HEK293 (cell line): ENCODE results near the gene HLA-DMA.

Experiments used
- CTCF ChIA-PET: fragments of 350-600 bp; formaldehyde crosslinking; extraction: SDS; loops from one replicate; lab custom pipeline; 2021; ENCODE audit warnings: antibody characterized with exemption; lab: Yijun Ruan, JAX
- POLR2A ChIA-PET: fragments of 300-600 bp; formaldehyde crosslinking; extraction: SDS; loops from one replicate; lab custom pipeline; 2020; ENCODE audit warnings: antibody characterized with exemption, inconsistent platforms; lab: Yijun Ruan, JAX
- H3K27ac ChIP-seq: fragments of 200-500 bp; sonication (Bioruptor generic); 2 replicates; pipeline ENCODE4 v1.5.1; 2014; ENCODE audit warnings: low read depth, low read length, control low read depth, inconsistent platforms; ENCODE audit errors: extremely low read depth
- H3K36me3 ChIP-seq, 2 experiments: fragments of 200-500 bp in 1 of 2; sonication (Bioruptor generic) in 1 of 2; 1 replicate in 1 of 2; 2 replicates in 1 of 2; pipeline ENCODE4 v1.5.1; 2014 to 2017; ENCODE audit warnings: inconsistent platforms in 2 of 2, low read length in 2 of 2; ENCODE audit not compliant: control insufficient read depth in 2 of 2, insufficient read depth in 1 of 2
- H3K4me1 ChIP-seq: fragments of 200-500 bp; sonication (Bioruptor generic); 2 replicates; pipeline ENCODE4 v1.5.1; 2014; ENCODE audit warnings: mild to moderate bottlenecking, low read length, inconsistent platforms; ENCODE audit not compliant: control insufficient read depth, insufficient read depth
- H3K4me3 ChIP-seq: 2 replicates; pipeline ENCODE4 v1.5.1; 2011; ENCODE audit warnings: low read depth, mild to moderate bottlenecking, control low read depth, low read length, moderate library complexity
- H3K9me3 ChIP-seq: fragments of 200-500 bp; sonication (Bioruptor generic); 2 replicates; pipeline ENCODE4 v1.5.1; 2014; ENCODE audit warnings: low read depth, low read length, inconsistent platforms; ENCODE audit not compliant: control insufficient read depth, insufficient read depth
- FEZF1 ChIP-seq: fragments of 450-650 bp; formaldehyde crosslinking; IDR thresholded peaks from 2 replicates; pipeline ENCODE4 v1.5.1; 2016; ENCODE audit warnings: missing biosample characterization, missing genetic modification characterization
- GLI2 ChIP-seq: fragments of 450-650 bp; formaldehyde crosslinking; IDR thresholded peaks from 2 replicates; pipeline ENCODE4; 2017; ENCODE audit warnings: missing biosample characterization, missing genetic modification characterization, low read depth, borderline replicate concordance
- HOXC10 ChIP-seq: sonication (generic); formaldehyde crosslinking; IDR thresholded peaks from 2 replicates; pipeline ENCODE4 v1.8.1; 2023; ENCODE audit warnings: mild to moderate bottlenecking, missing genetic modification reagents
- IKZF3 ChIP-seq: fragments of 450-650 bp; IDR thresholded peaks from 2 replicates; pipeline ENCODE4 v1.5.0; 2018; ENCODE audit warnings: missing biosample characterization, mild to moderate bottlenecking, missing genetic modification characterization, moderate library complexity
- MYNN ChIP-seq: fragments of 450-650 bp; formaldehyde crosslinking; IDR thresholded peaks from 2 replicates; pipeline ENCODE4 v1.5.1; 2016; ENCODE audit warnings: missing biosample characterization, missing genetic modification characterization, borderline replicate concordance
- OVOL3 ChIP-seq: fragments of 450-650 bp; formaldehyde crosslinking; IDR thresholded peaks from 2 replicates; pipeline ENCODE4 v1.5.1; 2016; ENCODE audit warnings: missing biosample characterization, missing genetic modification characterization
- PRDM10 ChIP-seq: fragments of 450-650 bp; formaldehyde crosslinking; IDR thresholded peaks from 2 replicates; pipeline ENCODE4 v1.5.1; 2016; ENCODE audit warnings: missing biosample characterization, missing genetic modification characterization
- SCRT1 ChIP-seq: fragments of 450-650 bp; formaldehyde crosslinking; IDR thresholded peaks from 2 replicates; pipeline ENCODE4 v1.5.1; 2016; ENCODE audit warnings: missing biosample characterization, missing genetic modification characterization, borderline replicate concordance
- ZFP37 ChIP-seq: fragments of 450-650 bp; formaldehyde crosslinking; IDR thresholded peaks from 2 replicates; pipeline ENCODE4 v1.5.1; 2016; ENCODE audit warnings: missing biosample characterization, missing genetic modification characterization
- ZNF18 ChIP-seq: fragments of 450-650 bp; formaldehyde crosslinking; IDR thresholded peaks from 2 replicates; pipeline ENCODE4 v1.5.1; 2016; ENCODE audit warnings: missing biosample characterization, missing genetic modification characterization
- ZNF488 ChIP-seq: fragments of 450-650 bp; formaldehyde crosslinking; IDR thresholded peaks from 2 replicates; pipeline ENCODE4 v1.5.1; 2016; ENCODE audit warnings: missing biosample characterization, missing genetic modification characterization
- ZNF549 ChIP-seq: fragments of 450-650 bp; IDR thresholded peaks from 2 replicates; pipeline ENCODE4 v1.5.1; 2018; ENCODE audit warnings: missing biosample characterization, missing genetic modification characterization, mild to moderate bottlenecking, inconsistent platforms, moderate library complexity
- ZNF580 ChIP-seq: fragments of 450-650 bp; formaldehyde crosslinking; IDR thresholded peaks from 2 replicates; pipeline ENCODE4 v1.5.1; 2016; ENCODE audit warnings: missing biosample characterization, missing genetic modification characterization
- ZNF701 ChIP-seq: fragments of 450-650 bp; formaldehyde crosslinking; IDR thresholded peaks from 2 replicates; pipeline ENCODE4 v1.5.1; 2016; ENCODE audit warnings: missing biosample characterization, missing genetic modification characterization
- ZNF707 ChIP-seq: fragments of 450-650 bp; formaldehyde crosslinking; IDR thresholded peaks from 2 replicates; pipeline ENCODE4 v1.5.1; 2016; ENCODE audit warnings: missing biosample characterization, missing genetic modification characterization
- ZSCAN16 ChIP-seq: fragments of 450-650 bp; formaldehyde crosslinking; IDR thresholded peaks from 2 replicates; pipeline ENCODE4 v1.5.1; 2016; ENCODE audit warnings: missing biosample characterization, missing genetic modification characterization
- TF ChIP-seq, protein P1 (sequence below): fragments of 450-650 bp; formaldehyde crosslinking; IDR thresholded peaks from 2 replicates; pipeline ENCODE4 v1.5.1; 2016; ENCODE audit warnings: missing biosample characterization, missing genetic modification characterization
- TF ChIP-seq, protein P2 (sequence below): fragments of 450-650 bp; formaldehyde crosslinking; IDR thresholded peaks from 2 replicates; pipeline ENCODE4 v1.5.0; 2017; ENCODE audit warnings: missing biosample characterization, missing genetic modification characterization, borderline replicate concordance
- TF ChIP-seq, protein P3 (sequence below): fragments of 450-650 bp; formaldehyde crosslinking; IDR thresholded peaks from 2 replicates; pipeline ENCODE4 v1.5.1; 2017; ENCODE audit warnings: missing biosample characterization, missing genetic modification characterization

The HLA-DMA gene

GRCh38 chr6:32983493-32983848, 30.6 kb upstream of the HLA-DMA start:
- H3K36me3 ChIP-seq: peaks cover 29 to 32% of the 10 kb centered on the region in 2 experiments
- TF ChIP-seq GLI2 (no peak), IKZF3 (tag by site-specific recombination) (0 out of 2 replicates have a peak, but pooled peaks have one; percentile 49)
- TF ChIP-seq, protein P1, sequence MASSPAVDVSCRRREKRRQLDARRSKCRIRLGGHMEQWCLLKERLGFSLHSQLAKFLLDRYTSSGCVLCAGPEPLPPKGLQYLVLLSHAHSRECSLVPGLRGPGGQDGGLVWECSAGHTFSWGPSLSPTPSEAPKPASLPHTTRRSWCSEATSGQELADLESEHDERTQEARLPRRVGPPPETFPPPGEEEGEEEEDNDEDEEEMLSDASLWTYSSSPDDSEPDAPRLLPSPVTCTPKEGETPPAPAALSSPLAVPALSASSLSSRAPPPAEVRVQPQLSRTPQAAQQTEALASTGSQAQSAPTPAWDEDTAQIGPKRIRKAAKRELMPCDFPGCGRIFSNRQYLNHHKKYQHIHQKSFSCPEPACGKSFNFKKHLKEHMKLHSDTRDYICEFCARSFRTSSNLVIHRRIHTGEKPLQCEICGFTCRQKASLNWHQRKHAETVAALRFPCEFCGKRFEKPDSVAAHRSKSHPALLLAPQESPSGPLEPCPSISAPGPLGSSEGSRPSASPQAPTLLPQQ: 0 out of 2 replicates have a peak, but pooled peaks have one; percentile 20
- no peak overlapping the region for H3K4me3 ChIP-seq
- H3K27ac ChIP-seq: 0 out of 2 replicates have a peak overlapping the region, but pooled peaks have one; percentile 1
- ChIA-PET POLR2A (interaction anchor here (0.6 to 7.7 kb wide), 8 partner anchors 13 to 265 kb away, joined by 3 to 405 read pairs (median 10); partner anchors contain the start of genes BRD2, HLA-DMA and HSD17B8), CTCF (interaction anchor here (0.7 to 11.4 kb wide), 16 partner anchors 10 to 165 kb away, joined by 3 to 250 read pairs (median 30); partner anchors contain the start of genes BRD2, HLA-DMA and TAP2)
- no peaks in the 10 kb centered on the region for H3K9me3 ChIP-seq
- peaks cover 8% of the 10 kb centered on the region for H3K4me1 ChIP-seq

GRCh38 chr6:32982702-32983492, 30.0 kb upstream of the HLA-DMA start:
- peaks cover 34 to 38% of the 10 kb centered on the region in 2 experiments for H3K36me3 ChIP-seq
- H3K9me3 ChIP-seq: no peaks in the 10 kb centered on the region
- no peak overlapping the region for H3K4me3 ChIP-seq
- ChIA-PET POLR2A (interaction anchor here (0.7 to 7.7 kb wide), 6 partner anchors 12 to 351 kb away, joined by 3 to 405 read pairs (median 10); partner anchors contain the start of genes BRD2, HLA-DMA and TAP2), CTCF (interaction anchor here (0.6 to 11.4 kb wide), 14 partner anchors 11 to 166 kb away, joined by 4 to 250 read pairs (median 38); partner anchors contain the start of genes BRD2, HLA-DMA and TAP2)
- H3K4me1 ChIP-seq: peaks cover 10% of the 10 kb centered on the region
- H3K27ac ChIP-seq: 0 out of 2 replicates have a peak overlapping the region, but pooled peaks have one; percentile 14
- TF ChIP-seq ZNF18 (tag by site-specific recombination): 0 out of 2 replicates have a peak, but pooled peaks have one; percentile 47
- TF ChIP-seq, protein P2, sequence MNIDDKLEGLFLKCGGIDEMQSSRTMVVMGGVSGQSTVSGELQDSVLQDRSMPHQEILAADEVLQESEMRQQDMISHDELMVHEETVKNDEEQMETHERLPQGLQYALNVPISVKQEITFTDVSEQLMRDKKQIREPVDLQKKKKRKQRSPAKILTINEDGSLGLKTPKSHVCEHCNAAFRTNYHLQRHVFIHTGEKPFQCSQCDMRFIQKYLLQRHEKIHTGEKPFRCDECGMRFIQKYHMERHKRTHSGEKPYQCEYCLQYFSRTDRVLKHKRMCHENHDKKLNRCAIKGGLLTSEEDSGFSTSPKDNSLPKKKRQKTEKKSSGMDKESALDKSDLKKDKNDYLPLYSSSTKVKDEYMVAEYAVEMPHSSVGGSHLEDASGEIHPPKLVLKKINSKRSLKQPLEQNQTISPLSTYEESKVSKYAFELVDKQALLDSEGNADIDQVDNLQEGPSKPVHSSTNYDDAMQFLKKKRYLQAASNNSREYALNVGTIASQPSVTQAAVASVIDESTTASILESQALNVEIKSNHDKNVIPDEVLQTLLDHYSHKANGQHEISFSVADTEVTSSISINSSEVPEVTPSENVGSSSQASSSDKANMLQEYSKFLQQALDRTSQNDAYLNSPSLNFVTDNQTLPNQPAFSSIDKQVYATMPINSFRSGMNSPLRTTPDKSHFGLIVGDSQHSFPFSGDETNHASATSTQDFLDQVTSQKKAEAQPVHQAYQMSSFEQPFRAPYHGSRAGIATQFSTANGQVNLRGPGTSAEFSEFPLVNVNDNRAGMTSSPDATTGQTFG: no peak
- TF ChIP-seq PRDM10: 0 out of 2 replicates have a peak, but pooled peaks have one; percentile 45
- no peak for TF ChIP-seq ZNF701
- no peak for TF ChIP-seq ZNF580 (tag by site-specific recombination)
- TF ChIP-seq ZNF549 (tag by site-specific recombination): no peak
- 0 out of 2 replicates have a peak, but pooled peaks have one; percentile 7 for TF ChIP-seq ZFP37 (tag by site-specific recombination)
- TF ChIP-seq SCRT1 (tag by site-specific recombination): no peak
- peak; percentile 99 for TF ChIP-seq FEZF1 (tag by site-specific recombination)
- TF ChIP-seq, protein P3, sequence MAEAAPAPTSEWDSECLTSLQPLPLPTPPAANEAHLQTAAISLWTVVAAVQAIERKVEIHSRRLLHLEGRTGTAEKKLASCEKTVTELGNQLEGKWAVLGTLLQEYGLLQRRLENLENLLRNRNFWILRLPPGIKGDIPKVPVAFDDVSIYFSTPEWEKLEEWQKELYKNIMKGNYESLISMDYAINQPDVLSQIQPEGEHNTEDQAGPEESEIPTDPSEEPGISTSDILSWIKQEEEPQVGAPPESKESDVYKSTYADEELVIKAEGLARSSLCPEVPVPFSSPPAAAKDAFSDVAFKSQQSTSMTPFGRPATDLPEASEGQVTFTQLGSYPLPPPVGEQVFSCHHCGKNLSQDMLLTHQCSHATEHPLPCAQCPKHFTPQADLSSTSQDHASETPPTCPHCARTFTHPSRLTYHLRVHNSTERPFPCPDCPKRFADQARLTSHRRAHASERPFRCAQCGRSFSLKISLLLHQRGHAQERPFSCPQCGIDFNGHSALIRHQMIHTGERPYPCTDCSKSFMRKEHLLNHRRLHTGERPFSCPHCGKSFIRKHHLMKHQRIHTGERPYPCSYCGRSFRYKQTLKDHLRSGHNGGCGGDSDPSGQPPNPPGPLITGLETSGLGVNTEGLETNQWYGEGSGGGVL (tag by site-specific recombination): 0 out of 2 replicates have a peak, but pooled peaks have one; percentile 36
- peak; percentile 42; the same call in 1 of the 2 replicates for TF ChIP-seq ZSCAN16
- TF ChIP-seq ZNF488: no peak
- no peak for TF ChIP-seq ZNF707 (tag by site-specific recombination)
- TF ChIP-seq HOXC10 (CRISPR knock-in tag): no peak
- peak; percentile 98 for TF ChIP-seq MYNN (tag by site-specific recombination)
- no peak for TF ChIP-seq OVOL3 (tag by site-specific recombination)
